Gastroesophageal sphincter (tissue), 3 donors: ENCODE results near the gene APPL2.

Experiments used
- CTCF ChIP-seq, 4 experiments: fragments of 200-600 bp in 2 of 4; fragments of 450-650 bp in 2 of 4; sonication (generic) in 1 of 4; IDR thresholded peaks; one replicate each; pipeline ENCODE4 v1.5.1; 2017 to 2019; ENCODE audit warnings: antibody characterized with exemption in 4 of 4, mild to moderate bottlenecking in 2 of 4, moderate library complexity in 2 of 4
- EP300 ChIP-seq: sonication (generic); formaldehyde crosslinking; IDR thresholded peaks from one replicate; pipeline ENCODE4 v1.6.1; 2017; ENCODE audit warnings: antibody characterized with exemption, mild to moderate bottlenecking
- POLR2A ChIP-seq, 2 donors: fragments of 450-650 bp; IDR thresholded peaks; one replicate each; pipeline ENCODE4 v1.6.1; 2017; ENCODE audit warnings: antibody characterized with exemption in 2 of 2, mild to moderate bottlenecking in 2 of 2, moderate library complexity in 1 of 2
- POLR2AphosphoS5 ChIP-seq: sonication (generic); formaldehyde crosslinking; IDR thresholded peaks from one replicate; pipeline ENCODE4 v1.6.1; 2017; ENCODE audit warnings: antibody characterized with exemption

DNA sequence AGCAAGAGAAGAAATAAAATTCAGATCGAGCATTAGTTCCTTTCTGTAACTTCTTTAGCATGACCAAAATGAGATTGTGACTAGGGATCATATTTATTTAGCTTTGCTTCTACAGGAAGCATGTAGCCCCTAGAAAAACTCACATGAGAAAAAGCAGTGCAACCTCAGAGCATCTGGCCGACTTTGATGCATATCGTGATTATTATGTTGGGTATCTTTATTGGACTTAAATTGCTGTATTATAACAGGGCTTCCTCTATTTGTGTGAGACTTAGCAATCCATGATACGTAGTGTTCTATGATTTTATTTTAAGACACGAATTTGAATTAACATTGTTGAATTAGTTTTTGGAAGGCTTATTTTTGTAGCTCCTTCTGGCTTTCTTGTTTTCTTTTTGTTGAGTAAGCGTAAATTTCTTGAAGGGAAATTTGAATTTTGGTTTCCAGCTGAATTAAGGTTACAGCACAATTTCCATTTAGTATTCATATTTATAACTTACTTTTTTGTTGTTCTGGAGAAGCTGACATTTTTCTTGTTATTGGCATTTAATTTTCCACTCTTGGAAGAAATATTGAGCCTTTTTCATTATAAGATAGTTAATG, 94.6 kb downstream of the APPL2 start:
- TF ChIP-seq CTCF (IDR thresholded peaks at IDR 0.05) (no peak), POLR2A (IDR thresholded peaks at IDR 0.05) (no peak), POLR2AphosphoS5 (no peak), EP300 (no peak)
